ENCODE results near the gene UNG. TPM values are rescaled to one million over a fixed set of nuclear protein-coding genes. Genes with fewer than 3 reads are reported as not detected.
A peak's percentile ranks its signal among the peaks of the same experiment; 100 is the strongest.

UNG gene
- total RNA-seq, 1 donor from 2014 or later: 84.1 TPM

DNA sequence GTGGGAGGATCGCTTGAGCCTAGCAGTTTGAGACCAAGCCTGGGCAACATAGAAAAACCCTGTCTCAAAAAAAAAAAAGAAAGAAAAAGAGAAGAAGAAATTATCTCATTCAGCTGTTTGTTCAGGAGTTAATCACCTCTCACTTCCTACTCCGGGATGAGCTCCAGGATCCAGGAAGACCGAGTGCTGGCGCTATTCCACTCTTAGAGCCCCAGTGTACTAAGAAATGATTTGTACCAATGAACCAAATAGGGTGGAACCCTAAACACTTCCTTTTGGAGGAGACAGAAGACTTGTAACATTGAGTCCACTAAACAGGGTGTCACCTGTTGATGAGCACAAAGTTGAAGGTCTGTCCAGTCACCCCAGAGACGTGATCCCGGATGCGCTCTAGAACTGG is 7.7 kb upstream of the UNG start:
- Mint-ChIP-seq H3K4me1 (ENCODE audit: low read depth) (peaks cover 12% of the 10 kb centered on the region), H3K27me3 (no peaks in the 10 kb centered on the region), H3K9me3 (ENCODE audit: low read depth) (no peaks in the 10 kb centered on the region), H3K36me3 (ENCODE audit: insufficient read depth) (peaks cover 17% of the 10 kb centered on the region), H3K4me3 (ENCODE audit: low read depth) (no peak overlapping the region), H3K27ac (no peak overlapping the region)
- no peak for DNase-seq (ENCODE audit: low spot score, unreplicated experiment)
- no peak for TF ChIP-seq CTCF (IDR thresholded peaks at IDR 0.05; ENCODE audit: unreplicated experiment)

- H3K27ac Mint-ChIP-seq: peak overlapping the region; percentile 79
- peak overlapping the region; percentile 76 for H3K4me3 Mint-ChIP-seq (ENCODE audit: low read depth)
- peaks cover 12% of the 10 kb centered on the region for H3K4me1 Mint-ChIP-seq (ENCODE audit: low read depth)
- no peak for TF ChIP-seq CTCF (IDR thresholded peaks at IDR 0.05; ENCODE audit: unreplicated experiment)
- H3K9me3 Mint-ChIP-seq (ENCODE audit: low read depth): no peaks in the 10 kb centered on the region
- no peaks in the 10 kb centered on the region for H3K27me3 Mint-ChIP-seq
- DNase-seq (ENCODE audit: low spot score, unreplicated experiment): no peak
- peaks cover 13% of the 10 kb centered on the region for H3K36me3 Mint-ChIP-seq (ENCODE audit: insufficient read depth)
Observed at GRCh38 chr12:109092497-109093021, 4.8 kb upstream of the UNG start.

GRCh38 chr12:109093022-109093918 is 4.1 kb upstream of the UNG start, which contains the start of gene ALKBH2:
TSS of gene ALKBH2 (minus strand) at chr12:109093472. CDS start at chr12:109092786, 686 bp downstream.
- peak within 1 kb of the TSS; percentile 86 for H3K27ac Mint-ChIP-seq
- peaks cover 13% of the 10 kb centered on the region for H3K36me3 Mint-ChIP-seq (ENCODE audit: insufficient read depth)
- DNase-seq (ENCODE audit: low spot score, unreplicated experiment): peak; percentile 84
- H3K4me3 Mint-ChIP-seq (ENCODE audit: low read depth): peak within 1 kb of the TSS; percentile 76
- no peaks in the 10 kb centered on the region for H3K27me3 Mint-ChIP-seq
- peaks cover 12% of the 10 kb centered on the region for H3K4me1 Mint-ChIP-seq (ENCODE audit: low read depth)
- H3K9me3 Mint-ChIP-seq (ENCODE audit: low read depth): no peaks in the 10 kb centered on the region
- TF ChIP-seq CTCF (IDR thresholded peaks at IDR 0.05; ENCODE audit: unreplicated experiment): peak; percentile 99

DNA sequence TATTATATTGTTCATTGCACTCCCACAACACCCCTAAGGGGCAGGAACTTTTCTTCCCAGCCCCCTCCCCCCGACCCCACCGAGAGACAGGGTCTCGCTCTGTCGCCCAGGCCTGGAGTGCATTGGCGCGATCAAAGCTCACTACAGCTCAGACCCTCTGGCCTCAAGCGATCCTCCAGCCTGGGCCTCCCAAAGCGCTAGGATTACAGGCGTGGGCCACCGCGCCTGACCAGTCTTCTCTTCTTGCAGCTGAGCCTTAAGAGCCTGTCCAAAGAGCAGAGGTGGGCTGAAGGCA is 310 bp upstream of the UNG start:
- Mint-ChIP-seq H3K27ac (no peak overlapping the region), H3K9me3 (ENCODE audit: low read depth) (no peaks in the 10 kb centered on the region), H3K4me1 (ENCODE audit: low read depth) (peaks cover 20% of the 10 kb centered on the region), H3K4me3 (ENCODE audit: low read depth) (peak overlapping the region; percentile 93), H3K36me3 (ENCODE audit: insufficient read depth) (peaks cover 17% of the 10 kb centered on the region), H3K27me3 (no peaks in the 10 kb centered on the region)
- no peak for DNase-seq (ENCODE audit: low spot score, unreplicated experiment)
- TF ChIP-seq CTCF (IDR thresholded peaks at IDR 0.05; ENCODE audit: unreplicated experiment): no peak

DNA sequence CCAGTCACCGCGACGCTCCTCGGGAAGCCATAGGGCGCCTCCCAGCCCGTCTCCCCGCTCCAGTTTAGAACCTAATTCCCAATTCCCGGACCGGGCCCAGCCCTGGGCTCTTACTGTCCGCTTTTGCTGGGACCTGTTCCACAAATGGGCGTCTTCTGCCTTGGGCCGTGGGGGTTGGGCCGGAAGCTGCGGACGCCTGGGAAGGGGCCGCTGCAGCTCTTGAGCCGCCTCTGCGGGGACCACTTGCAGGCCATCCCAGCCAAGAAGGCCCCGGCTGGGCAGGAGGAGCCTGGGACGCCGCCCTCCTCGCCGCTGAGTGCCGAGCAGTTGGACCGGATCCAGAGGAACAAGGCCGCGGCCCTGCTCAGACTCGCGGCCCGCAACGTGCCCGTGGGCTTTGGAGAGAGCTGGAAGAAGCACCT is 797 bp downstream of the UNG start:
- no peaks in the 10 kb centered on the region for H3K27me3 Mint-ChIP-seq
- H3K27ac Mint-ChIP-seq: peak overlapping the region; percentile 96
- peaks cover 12% of the 10 kb centered on the region for H3K4me1 Mint-ChIP-seq (ENCODE audit: low read depth)
- TF ChIP-seq CTCF (IDR thresholded peaks at IDR 0.05; ENCODE audit: unreplicated experiment): no peak
- no peak for DNase-seq (ENCODE audit: low spot score, unreplicated experiment)
- H3K4me3 Mint-ChIP-seq (ENCODE audit: low read depth): peak overlapping the region; percentile 93
- peaks cover 16% of the 10 kb centered on the region for H3K36me3 Mint-ChIP-seq (ENCODE audit: insufficient read depth)
- H3K9me3 Mint-ChIP-seq (ENCODE audit: low read depth): no peaks in the 10 kb centered on the region
